ENCODE data around the gene TPGS1.

TPGS1 gene

DNA sequence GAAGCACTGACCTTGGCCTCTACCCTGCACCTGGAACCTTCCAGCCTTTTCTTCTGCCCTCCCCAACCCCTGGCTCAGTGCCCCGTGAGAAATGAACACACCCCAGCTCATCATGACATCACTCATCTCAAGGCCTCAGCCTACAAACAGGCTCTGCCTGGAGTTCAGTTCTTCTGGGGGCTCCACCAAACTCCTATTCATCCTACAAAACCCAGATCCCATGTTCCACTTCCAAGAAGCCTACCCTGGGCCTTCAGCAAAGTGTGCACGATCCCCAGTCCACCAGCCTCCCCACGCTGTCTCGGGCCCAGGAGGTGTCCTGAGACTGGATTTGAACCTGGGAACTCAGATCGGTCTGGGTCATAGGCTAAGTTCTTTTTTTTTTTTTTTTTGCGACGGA, 37.5 kb upstream of the TPGS1 start:
- no peak overlapping the region for H3K27ac ChIP-seq
- TF ChIP-seq, protein P1, sequence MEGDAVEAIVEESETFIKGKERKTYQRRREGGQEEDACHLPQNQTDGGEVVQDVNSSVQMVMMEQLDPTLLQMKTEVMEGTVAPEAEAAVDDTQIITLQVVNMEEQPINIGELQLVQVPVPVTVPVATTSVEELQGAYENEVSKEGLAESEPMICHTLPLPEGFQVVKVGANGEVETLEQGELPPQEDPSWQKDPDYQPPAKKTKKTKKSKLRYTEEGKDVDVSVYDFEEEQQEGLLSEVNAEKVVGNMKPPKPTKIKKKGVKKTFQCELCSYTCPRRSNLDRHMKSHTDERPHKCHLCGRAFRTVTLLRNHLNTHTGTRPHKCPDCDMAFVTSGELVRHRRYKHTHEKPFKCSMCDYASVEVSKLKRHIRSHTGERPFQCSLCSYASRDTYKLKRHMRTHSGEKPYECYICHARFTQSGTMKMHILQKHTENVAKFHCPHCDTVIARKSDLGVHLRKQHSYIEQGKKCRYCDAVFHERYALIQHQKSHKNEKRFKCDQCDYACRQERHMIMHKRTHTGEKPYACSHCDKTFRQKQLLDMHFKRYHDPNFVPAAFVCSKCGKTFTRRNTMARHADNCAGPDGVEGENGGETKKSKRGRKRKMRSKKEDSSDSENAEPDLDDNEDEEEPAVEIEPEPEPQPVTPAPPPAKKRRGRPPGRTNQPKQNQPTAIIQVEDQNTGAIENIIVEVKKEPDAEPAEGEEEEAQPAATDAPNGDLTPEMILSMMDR (IDR thresholded peaks at IDR 0.05): no peak
- TF ChIP-seq ZFX (IDR thresholded peaks at IDR 0.05; ENCODE audit: borderline replicate concordance): no peak

DNA sequence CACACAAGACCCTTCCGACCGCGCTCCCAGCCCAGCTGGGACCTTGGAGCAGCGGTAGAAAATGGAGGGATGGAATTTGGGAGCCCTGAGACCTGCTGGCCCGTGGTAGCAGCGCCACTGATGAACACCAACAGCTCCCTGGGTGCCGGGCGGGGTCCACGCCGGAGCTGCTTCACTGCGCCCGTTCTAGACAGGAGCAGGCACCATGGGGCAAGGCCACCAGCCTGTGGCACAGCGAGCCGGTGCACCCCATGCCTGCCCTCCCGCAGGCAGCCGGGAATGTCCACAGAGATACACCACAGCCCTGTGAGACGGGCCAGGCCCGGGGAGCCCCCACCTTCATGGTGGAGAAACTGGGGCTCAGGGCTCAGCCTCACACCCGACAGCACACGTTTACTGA, 36.6 kb upstream of the TPGS1 start:
- H3K27ac ChIP-seq: no peak overlapping the region
- TF ChIP-seq ZFX (IDR thresholded peaks at IDR 0.05; ENCODE audit: borderline replicate concordance): no peak
- TF ChIP-seq, protein P1 (IDR thresholded peaks at IDR 0.05): no peak

DNA sequence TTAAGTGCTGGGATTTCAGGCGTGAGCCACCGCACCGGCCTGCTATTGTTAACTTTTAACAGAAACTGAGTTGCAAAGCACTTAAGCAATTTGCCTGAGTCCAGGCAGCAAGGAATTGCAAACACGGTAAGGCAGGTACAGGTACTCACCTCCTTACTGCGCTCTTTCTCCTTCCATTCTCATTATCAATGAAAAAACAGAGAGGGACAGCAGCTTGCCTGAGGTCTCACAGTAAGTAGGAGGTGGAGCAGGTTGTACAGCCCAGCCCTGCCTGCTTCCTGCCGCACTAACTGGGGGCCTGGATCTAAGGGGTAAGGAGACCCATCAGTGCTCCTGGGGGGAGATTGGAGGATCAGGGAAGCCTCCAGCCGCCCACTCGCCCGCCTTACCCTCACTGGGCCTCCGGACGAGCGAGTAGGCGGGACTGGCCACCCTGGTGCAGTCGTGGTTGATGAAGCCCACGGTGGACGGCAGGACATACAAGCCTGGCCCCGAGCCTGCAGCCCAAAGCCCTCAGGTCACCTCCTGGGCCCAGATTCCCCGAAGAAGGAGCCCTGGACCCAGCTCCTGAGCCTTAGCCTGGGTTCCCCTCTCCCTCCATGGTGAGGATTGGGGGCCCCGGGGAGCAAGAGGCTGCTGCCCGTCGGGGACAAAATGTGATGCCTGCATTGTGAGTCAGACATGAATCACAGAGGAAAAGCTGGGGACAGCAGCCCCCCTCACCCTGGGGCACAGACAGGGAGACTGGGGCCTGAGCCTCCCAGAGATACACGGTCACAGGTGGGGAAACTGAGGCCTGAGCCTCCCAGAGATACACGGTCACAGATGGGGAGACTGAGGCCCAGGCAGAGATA, 35.1 kb upstream of the TPGS1 start:
- H3K27ac ChIP-seq: no peak overlapping the region
- TF ChIP-seq, protein P1 (IDR thresholded peaks at IDR 0.05): no peak
- no peak for TF ChIP-seq ZFX (IDR thresholded peaks at IDR 0.05; ENCODE audit: borderline replicate concordance)

DNA sequence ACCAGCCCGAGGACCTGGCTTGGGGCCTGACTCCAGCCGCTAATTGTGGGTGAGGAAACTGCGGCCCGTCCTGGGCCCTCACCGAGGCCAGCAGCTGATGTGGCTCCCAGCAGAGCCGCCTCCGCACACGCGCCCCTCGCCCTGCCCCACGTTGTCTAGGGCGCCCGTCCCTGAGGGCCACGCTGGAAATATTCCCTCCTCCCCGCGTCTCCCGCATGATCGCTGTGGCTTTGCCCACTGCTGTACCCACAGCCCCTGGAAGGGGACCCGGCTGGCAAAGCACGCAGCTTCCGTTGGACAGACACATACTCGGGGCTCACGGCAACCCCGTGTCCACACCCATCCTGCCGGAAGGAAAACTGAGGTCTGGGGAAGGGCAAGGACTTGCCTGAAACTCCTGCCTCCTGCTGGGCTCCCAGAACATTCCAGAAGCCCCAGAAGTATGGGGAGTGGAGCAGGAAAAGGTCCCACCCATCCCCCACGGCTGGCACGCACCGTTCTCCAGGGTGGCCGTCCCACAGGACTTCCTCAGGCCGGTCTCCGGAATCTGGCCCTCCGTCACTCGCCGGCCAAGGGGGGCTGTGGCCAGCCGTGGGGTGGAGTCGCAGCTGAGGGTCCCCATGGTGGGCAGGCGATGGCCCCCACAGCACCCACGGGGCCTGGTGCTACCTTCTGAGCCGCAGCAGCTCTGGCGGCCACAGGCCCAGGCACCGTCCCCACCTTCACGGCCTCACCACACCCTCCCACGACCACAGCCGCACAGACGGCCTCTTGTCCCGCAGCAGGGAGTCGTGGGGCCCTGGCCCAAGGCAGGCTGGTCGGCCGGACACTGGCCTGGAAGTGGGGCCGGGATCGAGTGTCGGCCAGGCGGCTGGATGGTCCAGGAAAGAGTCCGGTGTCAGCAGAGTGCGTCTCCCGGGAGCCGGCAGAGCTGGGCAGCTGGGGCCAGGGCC, 32.9 kb upstream of the TPGS1 start:
- TF ChIP-seq, protein P1 (IDR thresholded peaks at IDR 0.05): no peak
- TF ChIP-seq ZFX (IDR thresholded peaks at IDR 0.05; ENCODE audit: borderline replicate concordance): no peak
- no peak overlapping the region for H3K27ac ChIP-seq

DNA sequence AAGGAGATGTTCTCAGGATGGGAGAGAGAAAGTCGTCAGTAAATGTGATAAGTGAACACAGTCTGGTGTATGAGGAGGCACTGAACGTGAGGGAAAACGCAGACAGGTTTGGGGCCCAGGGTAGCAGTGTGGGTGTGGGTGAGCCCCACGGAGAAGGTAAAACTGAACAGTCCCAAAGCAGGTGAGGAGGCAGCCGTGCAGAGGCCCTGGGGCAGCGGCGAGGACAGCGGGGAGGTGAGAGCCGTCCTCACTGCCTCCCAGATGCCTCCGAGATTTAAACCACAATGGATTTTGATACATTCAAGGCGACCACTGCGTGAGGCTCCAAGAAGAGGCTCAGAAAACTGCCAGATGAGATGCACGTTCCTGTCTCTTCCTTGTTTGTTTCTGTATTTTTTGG, 31.9 kb upstream of the TPGS1 start:
- TF ChIP-seq, protein P1 (IDR thresholded peaks at IDR 0.05): no peak
- TF ChIP-seq ZFX (IDR thresholded peaks at IDR 0.05; ENCODE audit: borderline replicate concordance): no peak
- no peak overlapping the region for H3K27ac ChIP-seq

DNA sequence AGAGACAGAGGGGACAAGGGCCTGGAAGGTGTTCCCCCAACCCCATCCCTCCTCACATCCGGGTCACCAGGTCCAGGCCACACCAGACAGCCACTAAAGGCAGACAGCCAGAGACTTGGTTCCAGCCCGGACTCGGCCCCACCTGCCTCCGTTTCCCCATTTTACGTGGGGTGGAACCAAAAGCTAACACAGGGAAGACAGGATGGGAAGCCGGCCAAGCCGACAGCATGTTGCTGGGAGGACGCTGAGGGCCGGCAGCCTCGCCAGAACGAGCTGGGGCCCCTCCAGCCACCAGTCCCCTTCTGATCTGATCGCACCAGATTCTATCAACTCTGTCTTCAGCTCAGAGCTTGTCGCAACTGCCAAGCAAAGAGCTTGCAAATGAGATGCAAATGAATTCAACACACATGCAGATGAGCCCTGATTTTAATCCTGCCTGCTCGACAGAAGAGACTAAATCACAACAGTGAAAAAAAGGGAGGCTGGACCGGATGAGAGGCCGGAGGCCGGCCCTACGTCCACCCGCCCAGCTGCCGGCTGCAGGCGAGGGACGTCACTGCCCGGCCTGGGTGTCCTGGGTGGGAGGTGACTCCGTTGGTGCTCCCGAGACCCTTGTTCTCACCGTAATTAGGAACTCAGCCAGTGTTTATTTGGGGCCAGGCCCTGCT, 28.9 kb upstream of the TPGS1 start:
- no peak for TF ChIP-seq ZFX (IDR thresholded peaks at IDR 0.05; ENCODE audit: borderline replicate concordance)
- TF ChIP-seq, protein P1 (IDR thresholded peaks at IDR 0.05): no peak
- no peak overlapping the region for H3K27ac ChIP-seq

All from 22Rv1 (cell line).